ENCODE data around the gene MRPL32.

The MRPL32 gene

DNA sequence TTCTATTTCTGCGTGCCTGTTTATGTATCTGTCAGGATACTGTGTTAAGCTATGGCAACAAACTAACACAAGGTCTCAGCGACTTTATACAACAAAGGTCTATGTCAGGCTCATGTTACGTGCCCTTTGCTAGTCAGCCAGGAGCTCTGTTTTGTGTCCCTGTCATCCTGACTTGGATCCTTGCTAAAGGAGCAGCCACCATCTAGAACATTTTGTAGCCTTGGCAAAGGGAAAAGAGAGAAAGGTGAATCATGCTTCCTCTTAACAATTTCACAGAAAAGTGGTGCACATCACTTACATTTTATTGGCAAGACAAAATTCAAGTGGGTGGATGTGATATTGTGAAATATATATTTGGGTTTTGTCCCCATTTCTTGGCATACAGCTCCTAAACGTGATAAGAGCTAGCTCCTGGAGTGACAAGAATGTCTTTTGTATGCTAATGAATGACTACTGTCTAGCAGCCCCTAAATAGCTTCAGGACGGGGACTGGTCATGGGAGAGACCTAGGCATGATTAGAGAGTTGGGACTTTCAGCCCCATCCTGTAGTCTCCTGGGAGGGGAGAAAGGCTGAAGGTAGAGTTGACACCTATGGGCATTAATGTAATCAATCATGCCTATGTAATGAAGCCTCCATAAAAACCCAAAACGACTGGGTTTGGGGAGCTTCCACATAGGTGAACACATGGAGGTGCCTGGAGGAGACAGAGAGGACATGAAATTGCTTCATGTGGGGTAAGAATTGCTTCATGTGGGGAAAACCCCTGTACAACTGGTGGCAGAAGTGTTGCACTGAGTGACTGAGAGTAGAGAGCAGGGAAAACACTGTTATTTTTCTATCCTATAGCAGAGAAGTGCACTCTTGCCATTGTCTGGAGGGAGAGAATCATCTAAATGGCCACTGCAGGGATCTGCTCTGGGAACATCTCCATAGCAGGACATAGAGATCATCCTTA lies 33.0 kb downstream of the MRPL32 start:
- DNase-seq (ENCODE audit: low read depth, low spot score): no peak

DNA sequence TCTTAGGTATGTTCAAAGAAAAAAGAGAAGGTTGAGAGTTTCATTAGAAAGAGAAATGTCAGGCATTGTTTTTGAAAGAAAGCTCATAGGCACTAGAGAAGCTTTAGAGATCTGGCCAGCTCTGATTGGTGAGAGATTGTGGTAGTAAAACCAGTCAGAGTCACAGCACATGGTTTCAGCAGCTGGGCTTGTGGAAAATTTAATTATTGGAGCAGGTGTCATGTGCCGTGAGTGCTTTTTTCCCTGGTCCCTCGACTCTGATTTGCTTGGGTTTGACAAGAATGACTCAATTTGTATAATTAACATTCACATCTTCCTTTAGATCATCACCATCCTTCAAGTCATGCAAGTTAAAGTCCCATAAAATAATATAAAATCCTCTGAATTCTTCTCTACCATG lies 35.2 kb downstream of the MRPL32 start:
- DNase-seq (ENCODE audit: low read depth, low spot score): no peak

DNA sequence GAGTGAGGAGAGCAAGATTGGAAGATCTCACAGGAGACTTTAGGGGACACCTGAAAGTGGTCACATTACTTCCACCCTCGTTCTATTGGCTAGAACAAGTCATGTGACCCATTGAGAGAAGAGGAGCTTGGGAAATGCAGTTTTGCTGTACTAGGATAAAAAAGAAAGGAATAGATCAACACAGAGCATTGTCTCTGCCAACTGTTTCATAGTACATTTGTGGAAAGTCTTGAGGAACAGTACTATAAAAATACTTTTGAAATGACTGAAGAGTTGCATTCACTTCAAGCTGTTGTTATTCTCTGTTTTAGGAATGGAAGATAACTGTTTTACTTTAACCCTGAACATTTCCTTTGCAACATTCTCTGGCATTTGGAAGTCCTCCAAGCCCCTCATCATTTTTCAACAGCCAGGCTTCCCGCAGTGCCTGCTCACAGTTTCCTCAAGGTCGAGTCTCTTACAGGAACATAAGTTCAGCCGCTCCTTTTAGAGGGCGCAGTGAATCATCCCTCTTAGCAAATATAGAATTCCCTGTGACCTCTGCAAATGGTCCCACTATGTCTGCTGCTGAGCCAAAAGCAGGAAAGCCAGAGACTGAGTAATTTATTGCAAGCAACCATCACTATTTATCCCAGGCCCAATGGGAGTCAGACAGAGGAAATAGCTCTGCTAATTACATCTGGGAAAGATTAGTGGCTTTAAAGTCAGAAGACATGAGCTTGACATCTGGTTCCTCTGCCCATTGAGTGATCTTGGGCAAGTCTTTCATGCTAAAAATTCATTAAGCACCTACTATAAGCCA lies 40.7 kb downstream of the MRPL32 start:
- peak; percentile 78 for DNase-seq (ENCODE audit: low read depth, low spot score)

DNA sequence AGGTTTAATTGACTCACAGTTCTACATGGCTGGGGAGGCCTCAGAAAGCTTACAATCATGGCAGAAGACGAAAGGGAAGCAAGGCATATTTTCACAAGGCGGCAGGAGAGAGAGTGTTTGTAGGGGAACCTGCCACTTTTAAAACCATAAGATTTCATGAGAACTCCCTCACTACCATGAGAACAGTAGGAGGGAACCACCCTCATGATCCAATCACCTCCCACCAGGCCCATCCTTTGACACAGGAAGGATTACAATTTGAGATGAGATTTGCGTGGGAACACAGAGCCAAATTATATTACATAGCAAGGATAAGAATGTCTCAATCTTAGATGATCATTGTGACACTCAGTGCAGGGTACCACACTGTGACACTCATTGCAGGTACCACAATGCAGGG lies 44.2 kb downstream of the MRPL32 start:
- DNase-seq (ENCODE audit: low read depth, low spot score): no peak

DNA sequence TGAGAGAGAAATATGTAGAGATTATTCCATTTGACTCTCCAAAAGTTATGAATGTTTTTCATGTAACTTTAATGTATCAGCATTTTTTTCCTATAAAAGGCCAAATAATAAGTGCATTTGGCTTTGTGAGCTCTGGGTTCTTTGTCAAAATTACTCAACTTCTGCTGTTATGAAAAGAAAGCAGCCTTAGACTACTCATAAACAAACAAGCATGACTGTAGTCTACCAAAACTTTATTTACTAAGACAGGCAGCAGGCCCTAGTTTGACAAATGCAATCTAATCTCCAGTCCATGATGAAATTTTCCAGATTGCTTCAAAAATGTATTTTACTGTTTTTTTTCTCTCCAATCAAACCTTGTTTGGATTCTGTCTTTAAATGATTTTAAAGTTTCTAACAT lies 46.3 kb downstream of the MRPL32 start:
- no peak for DNase-seq (ENCODE audit: low read depth, low spot score)

DNA sequence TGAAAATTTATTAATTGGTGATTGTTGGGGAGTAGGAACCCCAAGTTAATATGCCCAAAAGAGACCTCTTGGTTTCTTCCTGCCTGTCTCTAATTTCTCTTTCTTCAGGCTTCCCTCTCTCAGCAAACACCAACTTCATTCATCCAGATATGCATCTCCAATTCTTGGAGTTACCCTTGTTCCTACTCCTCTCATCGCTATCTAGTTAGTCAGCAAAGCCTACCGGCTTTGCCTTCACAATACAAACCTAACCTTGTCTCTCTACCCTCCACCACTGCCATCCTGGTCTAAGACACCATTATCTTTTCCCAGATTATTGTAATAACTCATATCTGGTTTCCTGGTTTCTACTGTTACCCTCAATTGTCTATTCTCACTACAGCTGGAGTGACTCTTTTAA lies 47.9 kb downstream of the MRPL32 start:
- no peak for DNase-seq (ENCODE audit: low read depth, low spot score)

- no peak for DNase-seq (ENCODE audit: low read depth, low spot score)
Observed at GRCh38 chr7:42980514-42980913, 48.3 kb downstream of the MRPL32 start.

GRCh38 chr7:42981601-42982000 lies 49.4 kb downstream of the MRPL32 start:
- no peak for DNase-seq (ENCODE audit: low read depth, low spot score)

- no peak for DNase-seq (ENCODE audit: low read depth, low spot score)
Observed at GRCh38 chr7:42982604-42983115, 50.5 kb downstream of the MRPL32 start.

DNA sequence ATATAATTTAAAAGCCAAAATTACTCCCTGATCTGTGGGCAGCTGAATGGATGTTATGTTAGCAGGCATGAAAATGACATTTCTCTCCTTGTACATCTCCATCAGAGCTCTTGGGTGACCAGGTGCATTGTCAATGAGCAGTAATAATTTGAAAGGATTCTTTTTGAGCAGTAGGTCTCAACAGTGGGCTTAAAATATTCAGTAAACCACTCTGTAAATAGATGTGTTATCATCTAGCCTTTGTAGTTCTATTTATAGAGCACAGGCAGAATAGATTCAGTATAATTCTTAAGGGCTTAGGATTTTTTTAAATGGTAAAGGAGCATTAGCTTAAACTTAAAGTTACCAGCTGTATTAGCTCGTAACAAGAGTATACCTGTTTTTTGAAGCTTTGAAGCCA lies 52.0 kb downstream of the MRPL32 start:
- DNase-seq (ENCODE audit: low read depth, low spot score): no peak

GRCh38 chr7:42986213-42986612 lies 54.0 kb downstream of the MRPL32 start:
- DNase-seq (ENCODE audit: low read depth, low spot score): no peak

DNA sequence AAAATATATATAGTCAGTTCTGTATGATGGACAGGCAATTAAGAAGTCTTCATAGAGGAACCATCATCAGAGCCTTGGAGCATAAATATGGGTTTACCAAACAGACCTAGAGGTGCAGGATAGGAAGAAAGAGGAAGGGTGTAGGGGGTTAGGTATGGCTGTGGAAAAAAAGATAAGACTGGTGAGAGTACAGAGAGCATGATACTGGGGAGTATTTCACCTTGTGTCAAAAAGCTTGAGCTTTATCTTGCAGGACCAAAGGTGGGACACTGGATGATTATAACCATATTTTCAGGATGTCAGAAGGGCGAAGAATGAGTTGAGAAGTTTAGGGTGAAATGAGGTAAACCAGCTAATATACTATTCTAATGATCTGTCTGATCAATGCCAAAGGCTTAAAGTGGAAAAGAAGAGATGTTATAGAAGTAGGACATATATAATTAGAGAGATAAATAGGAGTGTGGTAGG lies 54.6 kb downstream of the MRPL32 start:
- no peak for DNase-seq (ENCODE audit: low read depth, low spot score)

All from astrocyte of the hippocampus (primary cell).